CD14-positive monocyte (primary cell): ENCODE data around the gene KLF13. TPM values are rescaled to one million over a fixed set of nuclear protein-coding genes. Genes with fewer than 3 reads are reported as not detected.

ENCODE experiments used
- DNase-seq, 3 donors: peaks; one replicate each; pipeline ENCODE4 v3.0.0-alpha.2; 2011 to 2022
- H2AFZ ChIP-seq: 2 replicates; pipeline ENCODE4 v1.6.0; 2012; ENCODE audit warnings: mild to moderate bottlenecking, low read depth, low read length, inconsistent platforms; ENCODE audit not compliant: insufficient read depth, poor library complexity, severe bottlenecking
- H3K27ac ChIP-seq, 2 donors: 1 replicate in 1 of 2; 2 replicates in 1 of 2; pipeline ENCODE4 v1.5.1; 2012 to 2013; ENCODE audit warnings: low read length in 2 of 2, control low read depth in 1 of 2, inconsistent platforms in 1 of 2, low read depth in 1 of 2, mild to moderate bottlenecking in 1 of 2
- H3K27me3 ChIP-seq, 2 donors: one replicate each; pipeline versions ENCODE4 v1.6.0 to v1.6.1; 2011 to 2013; ENCODE audit warnings: low read length in 2 of 2; ENCODE audit not compliant: control insufficient read depth in 2 of 2, insufficient read depth in 2 of 2
- H3K36me3 ChIP-seq, 2 donors: replicated peaks in 1 of 2; 1 replicate in 1 of 2; 2 replicates in 1 of 2; pipeline versions ENCODE4 v1.5.1 to v1.6.1; 2012 to 2013; ENCODE audit warnings: low read length in 2 of 2, control low read depth in 1 of 2, inconsistent platforms in 1 of 2, mild to moderate bottlenecking in 1 of 2; ENCODE audit not compliant: insufficient read depth in 2 of 2, control insufficient read depth in 1 of 2
- H3K4me1 ChIP-seq, 2 donors: 1 replicate in 1 of 2; 2 replicates in 1 of 2; pipeline versions ENCODE4 v1.5.1 to v1.6.1; 2012 to 2013; ENCODE audit warnings: low read length in 2 of 2, control low read depth in 1 of 2, inconsistent platforms in 1 of 2, mild to moderate bottlenecking in 1 of 2, moderate library complexity in 1 of 2; ENCODE audit not compliant: insufficient read depth in 2 of 2, control insufficient read depth in 1 of 2
- H3K4me2 ChIP-seq: replicated peaks from 2 replicates; pipeline ENCODE3; 2012; ENCODE audit warnings: low read length, moderate library complexity, mild to moderate bottlenecking; ENCODE audit not compliant: poor library complexity, severe bottlenecking; ENCODE audit errors: extremely low read depth
- H3K4me3 ChIP-seq, 3 experiments: fragments of 200-600 bp in 1 of 3; sonication (generic) in 1 of 3; replicated peaks in 1 of 3; 1 replicate in 2 of 3; 2 replicates in 1 of 3; pipeline ENCODE4 v1.5.1; 2011 to 2013; ENCODE audit warnings: low read length in 3 of 3, mild to moderate bottlenecking in 3 of 3, control low read depth in 2 of 3, low read depth in 2 of 3, inconsistent platforms in 1 of 3, moderate library complexity in 1 of 3
- H3K79me2 ChIP-seq: 2 replicates; pipeline ENCODE4 v1.6.0; 2012; ENCODE audit warnings: mild to moderate bottlenecking, control low read depth, inconsistent platforms, low read length, moderate library complexity; ENCODE audit not compliant: insufficient read depth
- H3K9ac ChIP-seq: 2 replicates; pipeline ENCODE4 v1.6.0; 2017; ENCODE audit warnings: low read length, mild to moderate bottlenecking; ENCODE audit not compliant: insufficient read depth, poor library complexity, severe bottlenecking
- H3K9me3 ChIP-seq, 2 donors: replicated peaks in 1 of 2; 1 replicate in 1 of 2; 2 replicates in 1 of 2; pipeline versions ENCODE4 v1.5.1 to v1.6.1; 2012 to 2013; ENCODE audit warnings: low read length in 2 of 2, control low read depth in 1 of 2; ENCODE audit not compliant: control insufficient read depth in 1 of 2, insufficient read depth in 1 of 2
- H4K20me1 ChIP-seq: 2 replicates; pipeline ENCODE4 v1.6.0; 2012; ENCODE audit warnings: mild to moderate bottlenecking, low read length, control low read depth, moderate library complexity; ENCODE audit not compliant: insufficient read depth
- H3K27ac Mint-ChIP-seq, 7 donors: one replicate each; pipeline ENCODE4 v1.8.0; 2020; ENCODE audit warnings: mild to moderate bottlenecking in 7 of 7, mixed read lengths in 7 of 7, moderate library complexity in 6 of 7, inconsistent platforms in 2 of 7
- H3K27me3 Mint-ChIP-seq, 3 donors: one replicate each; pipeline ENCODE4 v1.8.0; 2021 to 2022; ENCODE audit warnings: low read depth in 3 of 3, mild to moderate bottlenecking in 3 of 3, mixed read lengths in 3 of 3, moderate library complexity in 3 of 3, inconsistent platforms in 1 of 3
- H3K36me3 Mint-ChIP-seq, 2 donors: one replicate each; pipeline ENCODE4 v1.8.0; 2020; ENCODE audit warnings: mixed read lengths in 2 of 2, inconsistent platforms in 1 of 2, mild to moderate bottlenecking in 1 of 2
- H3K4me1 Mint-ChIP-seq: one replicate; pipeline ENCODE4 v1.8.0; 2020; ENCODE audit warnings: mild to moderate bottlenecking, mixed read lengths
- H3K4me3 Mint-ChIP-seq, 2 donors: one replicate each; pipeline ENCODE4 v1.8.0; 2020; ENCODE audit warnings: mild to moderate bottlenecking in 2 of 2, mixed read lengths in 2 of 2, moderate library complexity in 1 of 2
- H3K9me3 Mint-ChIP-seq, 7 donors: one replicate each; pipeline ENCODE4 v1.8.0; 2020 to 2022; ENCODE audit warnings: mixed read lengths in 7 of 7, mild to moderate bottlenecking in 6 of 7, moderate library complexity in 6 of 7, inconsistent platforms in 2 of 7
- WGBS: methylation state at CpG from one replicate; pipeline ENCODE4 v1.1.5; 2013; ENCODE audit warnings: missing lambda C conversion rate; ENCODE audit not compliant: insufficient coverage; 5-methylcytosine and 5-hydroxymethylcytosine counted together
- intact Hi-C, 2 donors: fragments of 100-400 bp; cut with micrococcal nuclease; formaldehyde crosslinking; loops; one replicate each; pipeline versions ENCODE4 v1.15.0 to v1.15.1; 2023
- polyA plus RNA-seq, 3 donors: library from polyadenylated mRNA; depleted of rRNA in 1 of 3; unstranded in 2 of 3; stranded (reverse) in 1 of 3; fragments of 300-500 nt in 2 of 3; fragments of >200 nt in 1 of 3; fragmentation: Illumina TruSeq in 2 of 3; gene quantifications; 1 replicate in 2 of 3; 2 replicates in 1 of 3; pipeline ENCODE4 v1.2.3, GENCODE V29; 2012 to 2021
- TF ChIP-seq, protein P1 (sequence below): fragments of 200-600 bp; IDR thresholded peaks from one replicate; pipeline ENCODE4 v1.8.0; 2022; ENCODE audit warnings: antibody characterized with exemption, mild to moderate bottlenecking

The KLF13 gene
- polyA plus RNA-seq, 3 donors = 22.5 to 121 (median 28.0) TPM

DNA sequence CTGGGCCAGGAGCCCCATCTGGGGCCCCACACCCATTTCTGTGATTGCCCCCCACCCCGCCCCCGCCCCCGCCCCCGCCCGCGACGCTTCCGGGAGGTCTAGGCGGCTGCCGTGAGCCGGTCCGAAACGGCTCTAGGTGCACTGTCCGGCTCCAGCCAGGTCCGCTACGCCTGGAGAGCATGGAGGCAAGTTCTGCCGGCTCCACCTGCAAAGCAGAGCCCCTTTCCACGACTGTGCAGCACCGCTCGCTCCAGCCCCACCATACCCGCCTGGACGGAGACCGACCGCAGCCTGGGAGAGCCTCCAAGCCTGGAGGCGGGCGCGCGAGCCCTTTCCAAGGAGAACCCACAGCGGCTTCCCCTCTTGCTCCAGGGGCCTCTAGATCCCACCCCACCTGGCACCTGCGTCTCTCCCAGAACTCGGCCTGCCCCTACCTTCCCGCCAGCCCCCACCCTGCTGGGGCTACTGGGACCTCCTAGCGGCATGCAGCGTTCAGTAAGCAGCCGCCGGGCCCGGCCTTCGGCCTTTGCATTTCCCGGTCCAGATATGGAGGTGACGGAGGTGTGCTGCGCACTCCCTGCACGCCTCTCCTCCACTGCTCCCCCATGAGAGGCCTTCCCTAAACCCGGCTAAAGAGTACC is 66.2 kb downstream of the KLF13 start:
- H3K36me3 Mint-ChIP-seq = peaks cover 0 to 6% of the 10 kb centered on the region in 2 donors
- Histone ChIP-seq H3K4me2 (peak overlapping the region; percentile 84), H3K9ac (peak overlapping the region; percentile 66)

DNA sequence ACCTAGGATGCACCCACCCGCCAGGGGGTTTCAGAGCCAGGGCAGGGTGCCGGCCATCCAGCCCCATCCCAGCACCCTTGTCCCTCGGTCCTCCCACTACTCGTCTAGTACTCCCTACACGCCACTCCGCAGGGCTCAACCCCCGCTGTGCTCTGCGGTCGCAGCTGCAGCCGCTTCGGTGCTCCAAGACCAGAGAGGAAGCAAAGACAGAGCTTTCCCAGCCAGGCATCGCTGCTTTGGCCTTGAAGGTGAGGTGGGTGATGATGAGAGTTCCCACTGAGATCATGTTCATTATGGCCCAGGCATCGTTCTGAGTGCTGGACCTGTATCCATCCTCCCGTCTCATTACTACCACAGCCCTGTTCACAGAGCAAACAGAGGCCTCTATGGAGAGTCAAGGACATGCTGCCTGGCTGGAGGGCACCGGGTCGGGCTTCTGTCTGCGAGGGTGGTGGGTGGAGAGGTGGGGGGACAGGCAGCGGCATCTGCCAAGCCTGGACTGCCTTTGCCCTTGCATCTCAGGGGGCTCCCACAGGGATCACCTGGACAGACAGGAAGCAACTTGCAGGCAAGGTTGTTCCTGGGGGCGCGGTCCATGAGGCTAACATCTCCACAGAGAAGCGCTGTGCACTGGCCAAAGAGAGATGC is 66.9 kb downstream of the KLF13 start:
- intact Hi-C loops = loop anchor here (5.0 to 10.0 kb wide), 3 partner anchors 39 to 91 kb away; no protein-coding TSS in a partner anchor
- no peak overlapping the region for H3K27ac ChIP-seq
- H3K4me2 ChIP-seq = peak overlapping the region; percentile 84

More for the DNA sequence above, 66.2 kb downstream of the KLF13 start:
- peaks cover 33 to 55% (median 48%) of the 10 kb centered on the region in 3 donors for H3K27me3 Mint-ChIP-seq
- Histone ChIP-seq H3K27me3 (peaks cover 11 to 35% of the 10 kb centered on the region in 2 donors), H3K79me2 (no peaks in the 10 kb centered on the region), H4K20me1 (peaks cover 7% of the 10 kb centered on the region), H3K36me3 (no peaks in the 10 kb centered on the region), H3K4me3 (peak overlapping the region; percentile 37 to 77 (median 47)), H3K27ac (no peak overlapping the region), H3K4me1 (peaks cover 25 to 31% of the 10 kb centered on the region in 2 donors), H3K9me3 (peaks cover 0 to 3% of the 10 kb centered on the region in 2 donors), H2AFZ (peak overlapping the region; percentile 54)
- H3K4me3 Mint-ChIP-seq = peak overlapping the region; percentile 83 to 93
- 1% methylated on average over 34 of the region's 43 CpGs for WGBS
- H3K27ac Mint-ChIP-seq = no peak overlapping the region
- peaks cover 0 to 13% (median 6%) of the 10 kb centered on the region in 7 donors for H3K9me3 Mint-ChIP-seq
- no peak for DNase-seq
- H3K4me1 Mint-ChIP-seq = peaks cover 30% of the 10 kb centered on the region
- intact Hi-C loops = loop anchor here (5.0 to 10.0 kb wide), 3 partner anchors 39 to 92 kb away; no protein-coding TSS in a partner anchor
- TF ChIP-seq, protein P1, sequence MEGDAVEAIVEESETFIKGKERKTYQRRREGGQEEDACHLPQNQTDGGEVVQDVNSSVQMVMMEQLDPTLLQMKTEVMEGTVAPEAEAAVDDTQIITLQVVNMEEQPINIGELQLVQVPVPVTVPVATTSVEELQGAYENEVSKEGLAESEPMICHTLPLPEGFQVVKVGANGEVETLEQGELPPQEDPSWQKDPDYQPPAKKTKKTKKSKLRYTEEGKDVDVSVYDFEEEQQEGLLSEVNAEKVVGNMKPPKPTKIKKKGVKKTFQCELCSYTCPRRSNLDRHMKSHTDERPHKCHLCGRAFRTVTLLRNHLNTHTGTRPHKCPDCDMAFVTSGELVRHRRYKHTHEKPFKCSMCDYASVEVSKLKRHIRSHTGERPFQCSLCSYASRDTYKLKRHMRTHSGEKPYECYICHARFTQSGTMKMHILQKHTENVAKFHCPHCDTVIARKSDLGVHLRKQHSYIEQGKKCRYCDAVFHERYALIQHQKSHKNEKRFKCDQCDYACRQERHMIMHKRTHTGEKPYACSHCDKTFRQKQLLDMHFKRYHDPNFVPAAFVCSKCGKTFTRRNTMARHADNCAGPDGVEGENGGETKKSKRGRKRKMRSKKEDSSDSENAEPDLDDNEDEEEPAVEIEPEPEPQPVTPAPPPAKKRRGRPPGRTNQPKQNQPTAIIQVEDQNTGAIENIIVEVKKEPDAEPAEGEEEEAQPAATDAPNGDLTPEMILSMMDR = no peak

More for the DNA sequence above, 66.9 kb downstream of the KLF13 start:
- Histone ChIP-seq H2AFZ (peak overlapping the region; percentile 54), H3K27me3 (peaks cover 11 to 35% of the 10 kb centered on the region in 2 donors), H3K9ac (peak overlapping the region; percentile 66), H3K4me3 (peak overlapping the region in 1 of 3 experiments; percentile 77), H3K9me3 (peaks cover 0 to 3% of the 10 kb centered on the region in 2 donors), H4K20me1 (peaks cover 7% of the 10 kb centered on the region), H3K4me1 (peaks cover 27 to 34% of the 10 kb centered on the region in 2 donors), H3K79me2 (no peaks in the 10 kb centered on the region), H3K36me3 (no peaks in the 10 kb centered on the region)
- Mint-ChIP-seq H3K4me1 (peaks cover 33% of the 10 kb centered on the region), H3K4me3 (peak overlapping the region; percentile 83 to 93), H3K27me3 (peaks cover 33 to 55% (median 48%) of the 10 kb centered on the region in 3 donors), H3K36me3 (peaks cover 0 to 6% of the 10 kb centered on the region in 2 donors), H3K9me3 (peaks cover 0 to 13% (median 6%) of the 10 kb centered on the region in 7 donors), H3K27ac (peak overlapping the region in 1 of 7 donors; percentile 77)
- WGBS = 76% methylated on average over 7 of the region's 21 CpGs
- no peak for DNase-seq
- TF ChIP-seq, protein P1 = no peak
